ENCODE measurements around the gene HIF3A.

Gene HIF3A

DNA sequence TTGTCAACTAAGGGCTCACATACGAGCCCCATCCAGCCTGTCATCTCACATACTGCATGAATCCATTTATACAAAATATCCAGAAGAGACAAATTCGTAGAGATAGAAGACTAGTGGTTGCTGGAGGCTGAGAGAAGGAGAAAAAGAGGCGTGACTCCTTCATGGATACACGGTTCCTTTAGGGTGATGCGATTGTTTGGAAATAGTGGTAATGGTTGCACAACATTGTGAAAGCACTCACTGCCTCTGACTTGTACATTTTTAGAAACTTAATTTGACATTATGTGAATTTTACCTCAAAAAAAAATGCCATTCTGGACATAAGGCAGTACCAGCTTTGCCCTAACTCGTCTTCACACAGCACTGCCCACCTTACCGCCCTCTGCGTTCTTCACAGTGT, 40.0 kb upstream of the HIF3A start:
- TF ChIP-seq TAF1 (IDR thresholded peaks at IDR 0.05; ENCODE audit: borderline replicate concordance, insufficient read depth, low read length) (no peak), SIN3A (IDR thresholded peaks at IDR 0.05; ENCODE audit: borderline replicate concordance, insufficient read depth, low read length) (no peak), POLR2AphosphoS5 (IDR thresholded peaks at IDR 0.05; ENCODE audit: low read depth, low read length) (no peak), FOXP2 (optimal IDR thresholded peaks at IDR 0.05; ENCODE audit: borderline replicate concordance, extremely low read depth, extremely low read length, insufficient read depth) (no peak)
- TF ChIP-seq, protein P1, sequence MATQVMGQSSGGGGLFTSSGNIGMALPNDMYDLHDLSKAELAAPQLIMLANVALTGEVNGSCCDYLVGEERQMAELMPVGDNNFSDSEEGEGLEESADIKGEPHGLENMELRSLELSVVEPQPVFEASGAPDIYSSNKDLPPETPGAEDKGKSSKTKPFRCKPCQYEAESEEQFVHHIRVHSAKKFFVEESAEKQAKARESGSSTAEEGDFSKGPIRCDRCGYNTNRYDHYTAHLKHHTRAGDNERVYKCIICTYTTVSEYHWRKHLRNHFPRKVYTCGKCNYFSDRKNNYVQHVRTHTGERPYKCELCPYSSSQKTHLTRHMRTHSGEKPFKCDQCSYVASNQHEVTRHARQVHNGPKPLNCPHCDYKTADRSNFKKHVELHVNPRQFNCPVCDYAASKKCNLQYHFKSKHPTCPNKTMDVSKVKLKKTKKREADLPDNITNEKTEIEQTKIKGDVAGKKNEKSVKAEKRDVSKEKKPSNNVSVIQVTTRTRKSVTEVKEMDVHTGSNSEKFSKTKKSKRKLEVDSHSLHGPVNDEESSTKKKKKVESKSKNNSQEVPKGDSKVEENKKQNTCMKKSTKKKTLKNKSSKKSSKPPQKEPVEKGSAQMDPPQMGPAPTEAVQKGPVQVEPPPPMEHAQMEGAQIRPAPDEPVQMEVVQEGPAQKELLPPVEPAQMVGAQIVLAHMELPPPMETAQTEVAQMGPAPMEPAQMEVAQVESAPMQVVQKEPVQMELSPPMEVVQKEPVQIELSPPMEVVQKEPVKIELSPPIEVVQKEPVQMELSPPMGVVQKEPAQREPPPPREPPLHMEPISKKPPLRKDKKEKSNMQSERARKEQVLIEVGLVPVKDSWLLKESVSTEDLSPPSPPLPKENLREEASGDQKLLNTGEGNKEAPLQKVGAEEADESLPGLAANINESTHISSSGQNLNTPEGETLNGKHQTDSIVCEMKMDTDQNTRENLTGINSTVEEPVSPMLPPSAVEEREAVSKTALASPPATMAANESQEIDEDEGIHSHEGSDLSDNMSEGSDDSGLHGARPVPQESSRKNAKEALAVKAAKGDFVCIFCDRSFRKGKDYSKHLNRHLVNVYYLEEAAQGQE (IDR thresholded peaks at IDR 0.05; ENCODE audit: insufficient read depth in 1 of 2, low read depth in 2 of 2, low read length in 2 of 2), result no peak

- TF ChIP-seq POLR2AphosphoS5 (IDR thresholded peaks at IDR 0.05; ENCODE audit: low read depth, low read length) (no peak), SIN3A (IDR thresholded peaks at IDR 0.05; ENCODE audit: borderline replicate concordance, insufficient read depth, low read length) (no peak), FOXP2 (optimal IDR thresholded peaks at IDR 0.05; ENCODE audit: borderline replicate concordance, extremely low read depth, extremely low read length, insufficient read depth) (no peak), TAF1 (IDR thresholded peaks at IDR 0.05; ENCODE audit: borderline replicate concordance, insufficient read depth, low read length) (no peak)
- TF ChIP-seq, protein P1 (IDR thresholded peaks at IDR 0.05; ENCODE audit: insufficient read depth in 1 of 2, low read depth in 2 of 2, low read length in 2 of 2), result no peak
Observed at GRCh38 chr19:46265217-46265828, 31.5 kb upstream of the HIF3A start.

DNA sequence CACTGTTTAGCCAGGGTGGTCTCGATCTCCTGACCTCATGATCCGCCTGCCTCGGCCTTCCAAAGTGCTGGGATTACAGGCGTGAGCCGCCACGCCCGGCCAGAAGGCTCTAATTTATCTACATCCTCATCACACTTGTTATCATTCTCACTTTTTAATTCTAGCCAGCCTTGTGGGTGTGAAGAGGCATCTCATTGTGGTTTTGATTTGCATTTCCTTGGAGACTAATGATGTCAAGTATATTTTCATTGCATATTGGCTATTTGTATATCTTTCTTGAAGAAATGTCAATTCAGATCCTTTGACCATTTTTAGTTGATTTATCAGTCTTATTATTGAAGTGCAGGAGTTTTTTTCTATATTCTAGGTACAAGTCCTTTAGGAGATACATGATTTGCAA, 27.7 kb upstream of the HIF3A start:
- no peak for TF ChIP-seq SIN3A (IDR thresholded peaks at IDR 0.05; ENCODE audit: borderline replicate concordance, insufficient read depth, low read length)
- no peak for TF ChIP-seq FOXP2 (optimal IDR thresholded peaks at IDR 0.05; ENCODE audit: borderline replicate concordance, extremely low read depth, extremely low read length, insufficient read depth)

DNA sequence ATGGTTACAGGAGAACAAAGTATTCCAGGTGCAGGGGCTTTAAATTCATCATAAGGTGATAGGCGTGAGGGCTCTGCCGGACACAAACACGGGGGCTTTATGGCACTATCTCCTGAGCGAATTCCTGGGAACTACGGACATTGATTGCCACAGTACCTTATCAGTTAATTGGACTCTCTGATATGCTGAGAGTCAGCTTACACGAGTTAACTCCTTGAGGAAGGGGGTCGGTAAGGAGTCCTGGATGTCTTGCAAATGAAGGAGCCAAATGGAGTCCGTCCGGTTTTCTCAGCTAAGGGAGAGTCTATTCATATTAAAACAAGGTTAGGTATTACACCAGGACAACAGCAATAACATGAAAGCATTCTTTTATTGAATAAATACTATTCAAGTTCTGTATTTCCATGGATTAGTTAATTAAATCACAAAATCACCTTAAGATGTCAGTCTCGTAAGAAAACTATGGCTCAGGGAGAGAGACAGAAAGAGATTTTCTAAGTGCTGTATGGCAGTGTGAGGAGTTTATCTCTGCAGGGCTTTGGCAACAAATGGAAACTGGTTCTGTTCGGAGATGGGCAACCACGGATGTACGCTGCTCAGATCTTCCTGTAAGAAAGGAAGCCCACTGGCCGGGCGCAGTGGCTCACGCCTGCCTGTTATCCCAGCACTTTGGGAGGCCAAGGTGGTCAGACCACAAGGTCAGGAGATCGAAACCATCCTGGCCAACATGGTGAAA, 26.2 kb upstream of the HIF3A start:
- TF ChIP-seq, protein P1 (IDR thresholded peaks at IDR 0.05; ENCODE audit: insufficient read depth in 1 of 2, low read depth in 2 of 2, low read length in 2 of 2), result no peak
- no peak for TF ChIP-seq SIN3A (IDR thresholded peaks at IDR 0.05; ENCODE audit: borderline replicate concordance, insufficient read depth, low read length)
- TF ChIP-seq POLR2AphosphoS5 (IDR thresholded peaks at IDR 0.05; ENCODE audit: low read depth, low read length), result no peak
- TF ChIP-seq TAF1 (IDR thresholded peaks at IDR 0.05; ENCODE audit: borderline replicate concordance, insufficient read depth, low read length), result no peak
- TF ChIP-seq FOXP2 (optimal IDR thresholded peaks at IDR 0.05; ENCODE audit: borderline replicate concordance, extremely low read depth, extremely low read length, insufficient read depth), result no peak

GRCh38 chr19:46271481-46272197, 25.2 kb upstream of the HIF3A start:
- TF ChIP-seq, protein P1 (IDR thresholded peaks at IDR 0.05; ENCODE audit: insufficient read depth in 1 of 2, low read depth in 2 of 2, low read length in 2 of 2), result no peak
- TF ChIP-seq SIN3A (IDR thresholded peaks at IDR 0.05; ENCODE audit: borderline replicate concordance, insufficient read depth, low read length) (no peak), POLR2AphosphoS5 (IDR thresholded peaks at IDR 0.05; ENCODE audit: low read depth, low read length) (no peak), FOXP2 (optimal IDR thresholded peaks at IDR 0.05; ENCODE audit: borderline replicate concordance, extremely low read depth, extremely low read length, insufficient read depth) (no peak), TAF1 (IDR thresholded peaks at IDR 0.05; ENCODE audit: borderline replicate concordance, insufficient read depth, low read length) (no peak)
